ENCODE data around the gene PHLPP1.

- TF ChIP-seq CTCF (IDR thresholded peaks at IDR 0.05; ENCODE audit: insufficient read depth, low read depth, low read length) (no peak), EZH2 (IDR thresholded peaks at IDR 0.05; ENCODE audit: insufficient read depth, low read length) (no peak)
These were observed 84.6 kb downstream of the PHLPP1 start for GRCh38 chr18:62799977-62800376.

All from astrocyte (in vitro differentiated cells and primary cell).